Measurements from ENCODE around the gene NAPEPLD. TPM values are rescaled to one million over a fixed set of nuclear protein-coding genes. Genes with fewer than 3 reads are reported as not detected.
A peak's percentile ranks its signal among the peaks of the same experiment; 100 is the strongest.
"Not testable (repeated sequence)": the region's sequence is repeated elsewhere in the genome, so short reads cannot be mapped to it uniquely, and the experiment has no call there.

NAPEPLD gene
- polyA plus RNA-seq, 1 donor: 47.3 TPM

- no CpG with 5 or more reads among the region's 3 CpGs for WGBS (ENCODE audit: insufficient coverage, low lambda C conversion rate)
These were observed 13.2 kb upstream of the NAPEPLD start for GRCh38 chr7:103161998-103162616.

GRCh38 chr7:103159072-103159471, 10.2 kb upstream of the NAPEPLD start:
- H3K27ac ChIP-seq (ENCODE audit: low read length); H3K27me3 ChIP-seq (ENCODE audit: control insufficient read depth, insufficient read depth, low read length); DNase-seq; H3K36me3 ChIP-seq (ENCODE audit: control insufficient read depth, insufficient read depth, low read length); H3K4me3 ChIP-seq (ENCODE audit: low read length); H3K4me1 ChIP-seq (ENCODE audit: control insufficient read depth, insufficient read depth, low read length); H3K9me3 ChIP-seq (ENCODE audit: control insufficient read depth, low read depth, low read length): not testable (repeated sequence)
- WGBS (ENCODE audit: insufficient coverage, low lambda C conversion rate): no CpG with 5 or more reads among the region's 1 CpG

More at GRCh38 chr7:103161998-103162616, 13.2 kb upstream of the NAPEPLD start:
- H3K4me3 ChIP-seq (ENCODE audit: low read length); H3K4me1 ChIP-seq (ENCODE audit: control insufficient read depth, insufficient read depth, low read length); H3K36me3 ChIP-seq (ENCODE audit: control insufficient read depth, insufficient read depth, low read length); H3K27ac ChIP-seq (ENCODE audit: low read length); H3K9me3 ChIP-seq (ENCODE audit: control insufficient read depth, low read depth, low read length); DNase-seq; H3K27me3 ChIP-seq (ENCODE audit: control insufficient read depth, insufficient read depth, low read length): not testable (repeated sequence)

GRCh38 chr7:103155331-103156024, 6.6 kb upstream of the NAPEPLD start:
- not testable (repeated sequence) for H3K36me3 ChIP-seq (ENCODE audit: control insufficient read depth, insufficient read depth, low read length); H3K27me3 ChIP-seq (ENCODE audit: control insufficient read depth, insufficient read depth, low read length); H3K4me3 ChIP-seq (ENCODE audit: low read length); DNase-seq; H3K9me3 ChIP-seq (ENCODE audit: control insufficient read depth, low read depth, low read length); H3K27ac ChIP-seq (ENCODE audit: low read length)
- no CpG with 5 or more reads among the region's 8 CpGs for WGBS (ENCODE audit: insufficient coverage, low lambda C conversion rate)
- H3K4me1 ChIP-seq (ENCODE audit: control insufficient read depth, insufficient read depth, low read length): peaks cover 23% of the 10 kb centered on the region

GRCh38 chr7:103154042-103154441, 5.1 kb upstream of the NAPEPLD start:
- H3K27ac ChIP-seq (ENCODE audit: low read length): no peak overlapping the region
- peaks cover 31% of the 10 kb centered on the region for H3K4me1 ChIP-seq (ENCODE audit: control insufficient read depth, insufficient read depth, low read length)
- H3K9me3 ChIP-seq (ENCODE audit: control insufficient read depth, low read depth, low read length): peaks cover 4% of the 10 kb centered on the region
- H3K36me3 ChIP-seq (ENCODE audit: control insufficient read depth, insufficient read depth, low read length): no peaks in the 10 kb centered on the region
- no peaks in the 10 kb centered on the region for H3K27me3 ChIP-seq (ENCODE audit: control insufficient read depth, insufficient read depth, low read length)
- 100% methylated on average over 2 of the region's 6 CpGs for WGBS (ENCODE audit: insufficient coverage, low lambda C conversion rate)
- DNase-seq: no peak
- no peak overlapping the region for H3K4me3 ChIP-seq (ENCODE audit: low read length)

GRCh38 chr7:103152744-103153617, 4.1 kb upstream of the NAPEPLD start:
- WGBS (ENCODE audit: insufficient coverage, low lambda C conversion rate): 91% methylated on average over 6 of the region's 23 CpGs
- not testable (repeated sequence) for DNase-seq; H3K27me3 ChIP-seq (ENCODE audit: control insufficient read depth, insufficient read depth, low read length); H3K9me3 ChIP-seq (ENCODE audit: control insufficient read depth, low read depth, low read length); H3K4me3 ChIP-seq (ENCODE audit: low read length); H3K36me3 ChIP-seq (ENCODE audit: control insufficient read depth, insufficient read depth, low read length)
- Histone ChIP-seq H3K27ac (ENCODE audit: low read length) (peak overlapping the region; percentile 100), H3K4me1 (ENCODE audit: control insufficient read depth, insufficient read depth, low read length) (peaks cover 31% of the 10 kb centered on the region)

GRCh38 chr7:103151993-103152676, 3.2 kb upstream of the NAPEPLD start:
- no CpG with 5 or more reads among the region's 8 CpGs for WGBS (ENCODE audit: insufficient coverage, low lambda C conversion rate)
- peak overlapping the region; percentile 100 for H3K27ac ChIP-seq (ENCODE audit: low read length)
- H3K4me3 ChIP-seq (ENCODE audit: low read length): not testable (repeated sequence)

GRCh38 chr7:103150192-103150591, 1.3 kb upstream of the NAPEPLD start:
- no peaks in the 10 kb centered on the region for H3K36me3 ChIP-seq (ENCODE audit: control insufficient read depth, insufficient read depth, low read length)
- H3K27me3 ChIP-seq (ENCODE audit: control insufficient read depth, insufficient read depth, low read length): no peaks in the 10 kb centered on the region
- H3K27ac ChIP-seq (ENCODE audit: low read length): peak overlapping the region; percentile 100
- DNase-seq: peak; percentile 88 to 96
- peaks cover 31% of the 10 kb centered on the region for H3K4me1 ChIP-seq (ENCODE audit: control insufficient read depth, insufficient read depth, low read length)
- H3K4me3 ChIP-seq (ENCODE audit: low read length): no peak overlapping the region
- peaks cover 4% of the 10 kb centered on the region for H3K9me3 ChIP-seq (ENCODE audit: control insufficient read depth, low read depth, low read length)

More at GRCh38 chr7:103151993-103152676, 3.2 kb upstream of the NAPEPLD start:
- not testable (repeated sequence) for H3K9me3 ChIP-seq (ENCODE audit: control insufficient read depth, low read depth, low read length); H3K36me3 ChIP-seq (ENCODE audit: control insufficient read depth, insufficient read depth, low read length); H3K27me3 ChIP-seq (ENCODE audit: control insufficient read depth, insufficient read depth, low read length)
- H3K4me1 ChIP-seq (ENCODE audit: control insufficient read depth, insufficient read depth, low read length): peaks cover 31% of the 10 kb centered on the region
- DNase-seq: peak; percentile 78 to 86

GRCh38 chr7:103149808-103150180, 895 bp upstream of the NAPEPLD start:
- Histone ChIP-seq H3K4me1 (ENCODE audit: control insufficient read depth, insufficient read depth, low read length) (peaks cover 31% of the 10 kb centered on the region), H3K27ac (ENCODE audit: low read length) (peak overlapping the region; percentile 100), H3K9me3 (ENCODE audit: control insufficient read depth, low read depth, low read length) (peaks cover 4% of the 10 kb centered on the region), H3K4me3 (ENCODE audit: low read length) (peak overlapping the region; percentile 72), H3K36me3 (ENCODE audit: control insufficient read depth, insufficient read depth, low read length) (no peaks in the 10 kb centered on the region), H3K27me3 (ENCODE audit: control insufficient read depth, insufficient read depth, low read length) (no peaks in the 10 kb centered on the region)
- 67% methylated on average over 3 of the region's 11 CpGs for WGBS (ENCODE audit: insufficient coverage, low lambda C conversion rate)
- DNase-seq: no peak

- WGBS (ENCODE audit: insufficient coverage, low lambda C conversion rate): 0% methylated on average over 2 of the region's 13 CpGs
- peak; percentile 33 to 74 for DNase-seq
- H3K27ac ChIP-seq (ENCODE audit: low read length): peak overlapping the region; percentile 100
- peak overlapping the region; percentile 72 for H3K4me3 ChIP-seq (ENCODE audit: low read length)
- no peaks in the 10 kb centered on the region for H3K36me3 ChIP-seq (ENCODE audit: control insufficient read depth, insufficient read depth, low read length)
- H3K9me3 ChIP-seq (ENCODE audit: control insufficient read depth, low read depth, low read length): peaks cover 4% of the 10 kb centered on the region
- H3K27me3 ChIP-seq (ENCODE audit: control insufficient read depth, insufficient read depth, low read length): no peaks in the 10 kb centered on the region
- H3K4me1 ChIP-seq (ENCODE audit: control insufficient read depth, insufficient read depth, low read length): peaks cover 31% of the 10 kb centered on the region
These were observed 537 bp downstream of the NAPEPLD start for GRCh38 chr7:103148131-103148993.

Measured in large intestine (tissue), 3 donors.